BLaER1 (cell line): Measurements from ENCODE around the gene TRAF2.

Source experiments
- H3K27ac ChIP-seq: shearing (Covaris generic); formaldehyde crosslinking; 2 replicates; pipeline ENCODE4 v1.8.1; 2022
- H3K27me3 ChIP-seq: shearing (Covaris generic); formaldehyde crosslinking; 2 replicates; pipeline ENCODE4 v1.8.1; 2022
- H3K36me3 ChIP-seq: shearing (Covaris generic); formaldehyde crosslinking; 2 replicates; pipeline ENCODE4 v1.8.1; 2022
- H3K4me1 ChIP-seq: shearing (Covaris generic); formaldehyde crosslinking; 2 replicates; pipeline ENCODE4 v1.8.1; 2022
- H3K4me2 ChIP-seq: shearing (Covaris generic); formaldehyde crosslinking; 2 replicates; pipeline ENCODE4 v1.8.1; 2022
- H3K4me3 ChIP-seq: shearing (Covaris generic); formaldehyde crosslinking; 2 replicates; pipeline ENCODE4 v1.8.1; 2022
- H3K9ac ChIP-seq: shearing (Covaris generic); formaldehyde crosslinking; 2 replicates; pipeline ENCODE4 v1.8.1; 2022
- H3K9me3 ChIP-seq: shearing (Covaris generic); formaldehyde crosslinking; 2 replicates; pipeline ENCODE4 v1.8.1; 2022
- H4K20me1 ChIP-seq: shearing (Covaris generic); formaldehyde crosslinking; 2 replicates; pipeline ENCODE4 v1.8.1; 2022
- Cebpa-rat ChIP-seq: shearing (Covaris generic); IDR thresholded peaks from 2 replicates; pipeline ENCODE4 v1.8.1; 2022

TRAF2 gene

GRCh38 chr9:136936645-136937170 is 50.4 kb downstream of the TRAF2 start:
- H3K36me3 ChIP-seq = peaks cover 77% of the 10 kb centered on the region
- H3K27me3 ChIP-seq = no peaks in the 10 kb centered on the region
- no peak overlapping the region for H3K9ac ChIP-seq
- no peaks in the 10 kb centered on the region for H3K4me1 ChIP-seq
- no peak overlapping the region for H3K4me2 ChIP-seq
- TF ChIP-seq Cebpa-rat = no peak
- H4K20me1 ChIP-seq = peaks cover 38% of the 10 kb centered on the region
- H3K27ac ChIP-seq = no peak overlapping the region
- H3K9me3 ChIP-seq = peaks cover 4% of the 10 kb centered on the region; the same call in 1 of the 2 replicates
- H3K4me3 ChIP-seq = no peak overlapping the region

DNA sequence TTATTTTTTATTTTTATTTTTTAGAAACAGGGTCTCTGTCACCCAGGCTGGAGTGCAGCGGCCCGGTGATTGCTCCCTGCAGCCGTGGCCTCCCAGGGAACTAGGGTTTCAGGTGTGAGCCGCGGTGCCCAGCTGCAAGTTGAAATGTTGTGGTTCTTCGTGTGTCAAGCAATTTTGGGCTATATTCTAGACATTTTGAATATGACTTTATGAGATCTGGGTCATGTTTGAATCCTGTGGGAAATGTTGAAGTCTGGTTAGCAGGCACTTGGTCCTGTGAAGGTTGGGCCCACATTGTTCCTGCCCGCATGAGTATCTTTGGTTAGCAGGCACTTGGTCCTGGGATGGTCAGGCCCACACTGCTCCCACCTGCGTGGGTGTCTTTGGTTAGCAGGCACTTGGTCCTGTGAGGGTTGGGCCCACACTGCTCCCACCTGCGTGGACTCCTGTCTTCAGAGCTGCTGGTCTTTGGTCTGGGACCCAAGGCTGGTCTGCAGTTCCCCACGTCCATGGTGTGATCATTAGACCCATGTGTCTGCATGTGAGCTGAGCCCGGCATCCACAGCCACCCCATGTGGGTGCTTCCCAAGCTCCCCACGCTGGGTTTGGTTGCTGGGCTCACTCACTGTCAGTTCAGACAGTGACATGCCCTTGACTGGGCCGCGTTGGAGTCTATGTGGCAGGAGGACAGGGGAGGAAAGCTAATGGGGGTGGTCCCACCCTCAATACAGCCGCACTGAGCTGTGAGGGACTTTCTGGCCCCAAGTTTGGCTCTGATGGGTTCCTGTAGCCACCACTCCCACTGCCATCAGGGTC is 51.1 kb downstream of the TRAF2 start:
- peaks cover 44% of the 10 kb centered on the region for H4K20me1 ChIP-seq

GRCh38 chr9:136939431-136939995 is 53.2 kb downstream of the TRAF2 start:
- peaks cover 72% of the 10 kb centered on the region for H3K36me3 ChIP-seq
- no peaks in the 10 kb centered on the region for H3K27me3 ChIP-seq
- H3K27ac ChIP-seq = no peak overlapping the region
- no peak for TF ChIP-seq Cebpa-rat
- no peak overlapping the region for H3K4me3 ChIP-seq
- peaks cover 64% of the 10 kb centered on the region for H4K20me1 ChIP-seq
- H3K4me2 ChIP-seq = no peak overlapping the region
- peaks cover 4% of the 10 kb centered on the region; the same call in 1 of the 2 replicates for H3K9me3 ChIP-seq
- H3K4me1 ChIP-seq = peaks cover 11% of the 10 kb centered on the region
- no peak overlapping the region for H3K9ac ChIP-seq

More for the DNA sequence above, 51.1 kb downstream of the TRAF2 start:
- no peak overlapping the region for H3K9ac ChIP-seq
- no peaks in the 10 kb centered on the region for H3K4me1 ChIP-seq
- H3K4me2 ChIP-seq = no peak overlapping the region
- no peak for TF ChIP-seq Cebpa-rat
- peaks cover 4% of the 10 kb centered on the region; the same call in 1 of the 2 replicates for H3K9me3 ChIP-seq
- H3K4me3 ChIP-seq = no peak overlapping the region
- H3K27ac ChIP-seq = no peak overlapping the region
- peaks cover 84% of the 10 kb centered on the region for H3K36me3 ChIP-seq
- H3K27me3 ChIP-seq = no peaks in the 10 kb centered on the region

DNA sequence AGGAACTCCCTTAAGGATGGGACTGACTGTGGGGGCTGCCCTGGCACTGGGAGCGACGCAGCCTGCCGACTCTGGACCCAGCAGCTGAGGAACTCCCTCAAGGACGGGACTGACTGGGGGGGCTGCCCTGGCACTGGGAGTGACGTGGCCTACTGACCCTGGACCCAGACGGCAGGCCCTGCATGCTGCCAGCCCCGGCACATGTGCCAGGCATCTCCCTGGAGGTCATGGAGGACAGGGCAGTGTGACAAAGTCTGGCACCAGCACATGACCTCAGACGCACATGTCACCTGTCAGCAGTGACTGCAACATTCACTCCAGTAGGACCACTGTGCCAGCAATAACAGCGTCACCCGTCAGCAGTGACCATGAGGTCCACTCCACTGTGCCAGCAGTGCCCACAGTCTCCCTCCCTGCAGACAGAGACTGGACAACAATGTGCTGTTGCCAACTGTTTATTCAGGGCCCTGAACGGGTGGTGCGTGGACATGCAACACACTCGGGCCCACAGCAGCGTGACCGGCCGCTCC is 53.7 kb downstream of the TRAF2 start:
- no peak overlapping the region for H3K4me3 ChIP-seq
- peaks cover 64% of the 10 kb centered on the region for H4K20me1 ChIP-seq
- H3K9me3 ChIP-seq = peaks cover 4% of the 10 kb centered on the region; the same call in 1 of the 2 replicates
- no peak overlapping the region for H3K4me2 ChIP-seq
- peaks cover 67% of the 10 kb centered on the region for H3K36me3 ChIP-seq
- no peak overlapping the region for H3K27ac ChIP-seq
- no peak for TF ChIP-seq Cebpa-rat
- H3K9ac ChIP-seq = no peak overlapping the region
- no peaks in the 10 kb centered on the region for H3K27me3 ChIP-seq
- peaks cover 14% of the 10 kb centered on the region for H3K4me1 ChIP-seq

GRCh38 chr9:136940526-136941230 is 54.4 kb downstream of the TRAF2 start:
- H4K20me1 ChIP-seq = peaks cover 64% of the 10 kb centered on the region
- no peak overlapping the region for H3K9ac ChIP-seq
- no peaks in the 10 kb centered on the region for H3K27me3 ChIP-seq
- peaks cover 4% of the 10 kb centered on the region; the same call in 1 of the 2 replicates for H3K9me3 ChIP-seq
- no peak overlapping the region for H3K27ac ChIP-seq
- TF ChIP-seq Cebpa-rat = no peak
- peaks cover 21% of the 10 kb centered on the region for H3K4me1 ChIP-seq
- H3K4me2 ChIP-seq = no peak overlapping the region
- peaks cover 66% of the 10 kb centered on the region for H3K36me3 ChIP-seq
- no peak overlapping the region for H3K4me3 ChIP-seq

DNA sequence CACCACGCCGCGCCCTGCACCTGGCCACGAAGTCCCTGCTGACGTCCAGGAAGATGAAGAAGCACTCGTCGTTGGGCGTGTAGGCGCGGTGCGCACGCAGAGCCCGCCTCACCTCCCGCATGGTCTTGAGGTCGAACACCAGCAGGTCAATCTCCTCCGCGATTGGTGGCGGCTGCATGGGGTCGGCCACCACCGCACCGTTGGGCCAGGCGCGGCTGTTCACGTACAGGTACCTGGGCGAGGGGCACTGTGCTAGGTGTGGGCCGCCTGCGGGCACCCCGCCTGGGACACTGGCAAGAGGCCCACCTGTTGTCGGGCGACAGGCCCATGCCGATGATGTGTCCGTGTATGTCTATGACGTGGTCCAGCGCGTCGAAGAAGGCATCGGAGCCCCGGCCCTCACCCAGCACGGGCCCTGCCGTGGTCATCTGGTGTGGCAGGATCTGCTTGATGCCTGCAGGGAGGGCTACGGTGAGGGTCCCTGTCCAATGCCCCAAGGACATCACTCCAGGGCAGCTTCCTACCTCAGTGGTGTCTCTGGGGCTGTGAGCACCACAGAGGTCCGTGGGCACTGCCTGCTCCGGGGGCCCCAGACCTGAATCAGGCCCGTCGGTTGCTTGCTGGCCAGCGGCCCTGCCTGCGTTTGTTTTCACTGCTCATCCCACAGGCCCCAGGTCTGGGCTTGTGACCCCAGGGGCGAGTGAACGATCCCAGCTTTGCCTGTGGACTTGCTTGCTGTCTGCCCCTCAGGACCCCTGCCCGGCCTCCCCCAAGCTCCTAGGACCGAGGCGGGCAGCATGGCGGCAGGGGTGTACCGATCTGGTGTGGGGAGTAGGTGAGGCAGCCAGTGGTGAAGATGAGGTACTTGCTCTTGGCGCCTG is 55.2 kb downstream of the TRAF2 start:
- peaks cover 62% of the 10 kb centered on the region for H3K36me3 ChIP-seq
- H3K4me1 ChIP-seq = peaks cover 26% of the 10 kb centered on the region

GRCh38 chr9:136942112-136942880 is 56.0 kb downstream of the TRAF2 start:
- peak overlapping the region; percentile 99; the same call in 1 of the 2 replicates for H3K4me3 ChIP-seq
- peaks cover 26% of the 10 kb centered on the region for H3K4me1 ChIP-seq
- peak overlapping the region; percentile 99; the same call in 1 of the 2 replicates for H3K4me2 ChIP-seq
- H3K36me3 ChIP-seq = peaks cover 54% of the 10 kb centered on the region
- no peak overlapping the region for H3K27ac ChIP-seq
- H3K27me3 ChIP-seq = no peaks in the 10 kb centered on the region
- peaks cover 2% of the 10 kb centered on the region; the same call in 1 of the 2 replicates for H3K9me3 ChIP-seq
- no peak for TF ChIP-seq Cebpa-rat
- H4K20me1 ChIP-seq = peaks cover 62% of the 10 kb centered on the region
- peak overlapping the region; percentile 96; the same call in 1 of the 2 replicates for H3K9ac ChIP-seq

More for the DNA sequence above, 55.2 kb downstream of the TRAF2 start:
- TF ChIP-seq Cebpa-rat = no peak
- Histone ChIP-seq H3K9ac (no peak overlapping the region), H3K4me3 (no peak overlapping the region), H3K4me2 (no peak overlapping the region), H3K27me3 (no peaks in the 10 kb centered on the region), H4K20me1 (peaks cover 64% of the 10 kb centered on the region), H3K9me3 (peaks cover 4% of the 10 kb centered on the region; the same call in 1 of the 2 replicates), H3K27ac (no peak overlapping the region)

DNA sequence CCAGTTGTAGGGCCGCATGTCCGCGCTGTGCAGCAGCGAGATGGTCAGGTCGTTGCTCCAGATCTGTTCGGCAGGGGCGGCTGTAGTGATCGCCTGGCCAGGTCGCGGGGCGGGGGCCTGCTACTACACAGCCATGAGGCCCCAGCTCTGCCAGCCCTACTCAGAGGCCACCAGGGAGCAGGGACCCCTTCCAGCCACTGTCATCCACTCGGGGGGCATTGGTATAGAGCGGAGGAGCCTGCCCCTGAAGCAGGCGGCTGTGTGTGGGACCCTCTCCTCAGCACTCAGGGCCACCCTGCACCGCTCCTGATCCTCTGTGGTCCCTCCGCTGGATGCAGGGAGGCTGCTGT is 56.5 kb downstream of the TRAF2 start:
- Histone ChIP-seq H3K27ac (no peak overlapping the region), H3K9me3 (no peaks in the 10 kb centered on the region), H3K36me3 (peaks cover 48% of the 10 kb centered on the region), H4K20me1 (peaks cover 56% of the 10 kb centered on the region), H3K4me2 (peak overlapping the region; percentile 99), H3K27me3 (no peaks in the 10 kb centered on the region), H3K4me3 (peak overlapping the region; percentile 99; the same call in 1 of the 2 replicates), H3K4me1 (peaks cover 32% of the 10 kb centered on the region), H3K9ac (peak overlapping the region; percentile 96; the same call in 1 of the 2 replicates)
- TF ChIP-seq Cebpa-rat = no peak
